Activated T-helper 2 cell treated with anti-CD3 and anti-CD28 coated beads, Interferon-gamma antibody, Interleukin-2, Interleukin-4, amounts not matched to agents 10 μg/mL and 5 μg/mL and 100 μg/mL, durations not matched to agents 14 hours and 24 hours and 36 hours (primary cell): ENCODE results near the gene LRG1. TPM values are rescaled to one million over a fixed set of nuclear protein-coding genes. Genes with fewer than 3 reads are reported as not detected.

Source experiments
- DNase-seq: peaks from one replicate; pipeline ENCODE4 v3.0.0; 2021; ENCODE audit warnings: low spot score
- H3K27ac Mint-ChIP-seq: one replicate; pipeline ENCODE4 v1.8.0; 2021; ENCODE audit warnings: mixed read lengths
- H3K27me3 Mint-ChIP-seq: one replicate; pipeline ENCODE4 v1.8.0; 2021; ENCODE audit warnings: low read depth, mixed read lengths
- H3K36me3 Mint-ChIP-seq: one replicate; pipeline ENCODE4 v1.8.0; 2021; ENCODE audit warnings: low read depth, mixed read lengths
- H3K4me1 Mint-ChIP-seq: one replicate; pipeline ENCODE4 v1.8.0; 2021; ENCODE audit warnings: low read depth, mixed read lengths
- H3K4me3 Mint-ChIP-seq: one replicate; pipeline ENCODE4 v1.8.0; 2021; ENCODE audit warnings: low read depth, mild to moderate bottlenecking, moderate library complexity, mixed read lengths
- H3K9me3 Mint-ChIP-seq: one replicate; pipeline ENCODE4 v1.8.0; 2021; ENCODE audit warnings: mixed read lengths
- intact Hi-C: fragments of 100-400 bp; cut with micrococcal nuclease; formaldehyde crosslinking; loops from one replicate; pipeline ENCODE4 v1.15.1; 2023
- total RNA-seq: library from RNA; stranded (reverse); gene quantifications from 2 replicates; pipeline ENCODE4 v1.2.3, GENCODE V29; 2022

The LRG1 gene
- total RNA-seq, 1 donor from 2014 or later = 0.37 TPM

- H3K4me3 Mint-ChIP-seq = no peak overlapping the region
- DNase-seq = no peak
- peaks cover 15% of the 10 kb centered on the region for H3K36me3 Mint-ChIP-seq
- H3K27ac Mint-ChIP-seq = no peak overlapping the region
- H3K4me1 Mint-ChIP-seq = no peaks in the 10 kb centered on the region
- no peaks in the 10 kb centered on the region for H3K9me3 Mint-ChIP-seq
- intact Hi-C loops = no loop called here
- H3K27me3 Mint-ChIP-seq = no peaks in the 10 kb centered on the region
These were observed 45.7 kb downstream of the LRG1 start for GRCh38 chr19:4493929-4494690.

- no peak overlapping the region for H3K27ac Mint-ChIP-seq
- no peaks in the 10 kb centered on the region for H3K9me3 Mint-ChIP-seq
- H3K4me1 Mint-ChIP-seq = no peaks in the 10 kb centered on the region
- intact Hi-C loops = no loop called here
- peaks cover 19% of the 10 kb centered on the region for H3K36me3 Mint-ChIP-seq
- no peak for DNase-seq
- H3K4me3 Mint-ChIP-seq = no peak overlapping the region
- H3K27me3 Mint-ChIP-seq = no peaks in the 10 kb centered on the region
These were observed 46.5 kb downstream of the LRG1 start for GRCh38 chr19:4493104-4493928.

- no peak for DNase-seq
- H3K4me1 Mint-ChIP-seq = peaks cover under 1% of the 10 kb centered on the region
- no peaks in the 10 kb centered on the region for H3K9me3 Mint-ChIP-seq
- peaks cover 20% of the 10 kb centered on the region for H3K36me3 Mint-ChIP-seq
- no peak overlapping the region for H3K4me3 Mint-ChIP-seq
- H3K27me3 Mint-ChIP-seq = no peaks in the 10 kb centered on the region
- H3K27ac Mint-ChIP-seq = no peak overlapping the region
- intact Hi-C loops = no loop called here
These were observed 47.3 kb downstream of the LRG1 start for GRCh38 chr19:4492337-4493103.

- intact Hi-C loops = no loop called here
- Mint-ChIP-seq H3K9me3 (no peaks in the 10 kb centered on the region), H3K36me3 (peaks cover 25% of the 10 kb centered on the region), H3K4me1 (peaks cover 4% of the 10 kb centered on the region), H3K4me3 (no peak overlapping the region), H3K27me3 (no peaks in the 10 kb centered on the region), H3K27ac (no peak overlapping the region)
- no peak for DNase-seq
These were observed 48.4 kb downstream of the LRG1 start for GRCh38 chr19:4491446-4491845.

GRCh38 chr19:4488496-4488895 is 51.3 kb downstream of the LRG1 start:
- Mint-ChIP-seq H3K4me3 (no peak overlapping the region), H3K27me3 (no peaks in the 10 kb centered on the region), H3K9me3 (no peaks in the 10 kb centered on the region), H3K36me3 (peaks cover 31% of the 10 kb centered on the region), H3K4me1 (peaks cover 7% of the 10 kb centered on the region), H3K27ac (no peak overlapping the region)
- intact Hi-C loops = no loop called here
- no peak for DNase-seq

GRCh38 chr19:4487572-4487971 is 52.3 kb downstream of the LRG1 start:
- DNase-seq = no peak
- Mint-ChIP-seq H3K36me3 (peaks cover 34% of the 10 kb centered on the region), H3K4me1 (peaks cover 7% of the 10 kb centered on the region), H3K4me3 (no peak overlapping the region), H3K27ac (no peak overlapping the region), H3K9me3 (no peaks in the 10 kb centered on the region), H3K27me3 (no peaks in the 10 kb centered on the region)
- intact Hi-C loops = no loop called here

Other genes with a start within 250 kb of the LRG1 start
- gene TMIGD2, start 237.6 kb downstream of the LRG1 start, total RNA-seq = 9.2 and 10.8 TPM in 2 replicates
- gene FSD1, start 235.4 kb downstream of the LRG1 start, total RNA-seq = 26.8 and 32.8 TPM in 2 replicates
- 15.4 and 17.1 TPM in 2 replicates for gene STAP2, start 201.2 kb downstream of the LRG1 start, total RNA-seq
- gene MPND, start 196.5 kb downstream of the LRG1 start, total RNA-seq = 19.3 and 20.2 TPM in 2 replicates
- 49.2 and 56.3 TPM in 2 replicates for gene SH3GL1, start 139.5 kb downstream of the LRG1 start, total RNA-seq
- gene CHAF1A, start 137.4 kb downstream of the LRG1 start, total RNA-seq = 81.9 and 87.8 TPM in 2 replicates
- 51.7 and 52.8 TPM in 2 replicates for gene UBXN6, start 82.2 kb downstream of the LRG1 start, total RNA-seq
- gene HDGFL2, start 67.7 kb downstream of the LRG1 start, total RNA-seq = 61.9 and 75.6 TPM in 2 replicates
- 0.05 and 0.09 TPM in 2 replicates for gene PLIN4, start 21.6 kb downstream of the LRG1 start, total RNA-seq
- 0.27 TPM in 1 of 2 replicates, not detected in the other for gene PLIN5, start 4.8 kb downstream of the LRG1 start, total RNA-seq
- not detected in 2 replicates for gene SEMA6B, start 19.6 kb upstream of the LRG1 start, total RNA-seq
- 16.1 and 16.9 TPM in 2 replicates for gene TNFAIP8L1, start 99.5 kb upstream of the LRG1 start, total RNA-seq
- 105 and 110 TPM in 2 replicates for gene MYDGF, start 130.3 kb upstream of the LRG1 start, total RNA-seq
- gene DPP9, start 183.8 kb upstream of the LRG1 start, total RNA-seq = 84.8 and 87.2 TPM in 2 replicates